HG02610 (cell line): ENCODE measurements around the gene RIOK2.
"Not testable (repeated sequence)": the region's sequence is repeated elsewhere in the genome, so short reads cannot be mapped to it uniquely, and the experiment has no call there.

ENCODE experiments used
- ATAC-seq: cut with Tn5 transposase; IDR thresholded peaks from one replicate; pipeline ENCODE4 v1.9.1; 2021; ENCODE audit warnings: mild to moderate bottlenecking, moderate library complexity; ENCODE audit not compliant: unreplicated experiment

The RIOK2 gene

DNA sequence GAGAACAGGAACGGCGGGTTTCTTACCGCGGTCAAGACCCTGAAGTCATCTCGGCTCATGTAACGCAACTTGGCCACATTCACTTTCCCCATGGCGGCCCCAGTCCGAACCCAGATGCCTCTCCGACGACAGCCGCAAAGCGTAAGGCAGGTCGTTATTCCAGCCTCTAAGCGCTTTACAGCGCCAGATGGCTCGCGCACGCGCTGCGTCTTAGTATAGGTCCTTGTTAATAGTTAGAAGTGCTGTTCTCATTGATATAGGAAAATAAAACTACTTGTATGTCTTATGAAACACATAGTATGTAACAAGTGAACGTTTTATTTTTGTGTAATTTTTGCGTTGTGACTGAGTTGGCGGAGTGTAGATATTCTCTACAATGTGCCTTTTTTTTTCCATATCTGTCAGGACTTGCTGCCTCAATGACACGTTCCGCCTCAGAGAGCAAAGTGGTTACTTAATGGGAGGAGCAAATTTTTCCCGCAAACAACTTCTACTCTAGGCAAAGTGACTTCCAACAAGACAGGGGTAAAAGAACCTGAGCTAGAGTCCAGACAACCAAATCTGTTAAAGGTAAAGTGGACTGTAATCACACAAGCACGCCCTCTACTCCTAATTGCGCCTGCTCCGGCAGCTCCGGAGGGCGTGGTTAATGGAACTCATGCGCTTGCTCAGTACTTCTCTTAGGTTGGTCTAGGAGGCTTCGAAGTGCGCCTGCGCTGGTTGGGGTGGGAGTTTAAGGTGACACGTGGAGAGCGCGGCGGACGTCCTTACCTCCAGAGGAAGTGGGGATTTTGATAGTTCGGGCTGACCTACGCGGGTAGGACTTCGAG lies at the start of gene RIOK2:
Gene RIOK2 (minus strand): TSS at position 148 of the 830 bp plus-strand sequence. CDS start 56 bp downstream, at position 92.
- ATAC-seq: peak; percentile 90

- ATAC-seq: peak; percentile 89
These were observed 48.1 kb upstream of the RIOK2 start for GRCh38 chr5:97231025-97231636.

GRCh38 chr5:97229688-97230285 lies 46.7 kb upstream of the RIOK2 start:
- no peak for ATAC-seq

DNA sequence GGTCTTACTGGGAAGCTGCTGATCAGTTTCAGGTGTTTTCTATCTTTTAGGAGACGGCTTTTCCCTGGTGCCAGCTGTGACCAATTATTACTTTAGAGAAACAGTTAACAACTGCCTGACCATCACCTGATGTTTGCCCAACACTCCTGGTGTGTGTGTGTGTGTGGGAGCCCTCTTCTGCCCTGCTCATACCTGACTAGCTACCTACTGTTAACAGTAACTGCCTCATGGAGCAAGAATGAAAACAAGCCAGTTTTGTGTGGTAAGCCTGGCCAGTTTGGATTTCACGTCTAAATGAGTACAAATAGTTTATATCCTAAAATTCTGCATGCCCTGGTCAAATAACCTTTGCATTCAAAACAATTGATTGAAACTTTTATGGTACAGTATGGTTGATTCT lies 46.1 kb upstream of the RIOK2 start:
- no peak for ATAC-seq

DNA sequence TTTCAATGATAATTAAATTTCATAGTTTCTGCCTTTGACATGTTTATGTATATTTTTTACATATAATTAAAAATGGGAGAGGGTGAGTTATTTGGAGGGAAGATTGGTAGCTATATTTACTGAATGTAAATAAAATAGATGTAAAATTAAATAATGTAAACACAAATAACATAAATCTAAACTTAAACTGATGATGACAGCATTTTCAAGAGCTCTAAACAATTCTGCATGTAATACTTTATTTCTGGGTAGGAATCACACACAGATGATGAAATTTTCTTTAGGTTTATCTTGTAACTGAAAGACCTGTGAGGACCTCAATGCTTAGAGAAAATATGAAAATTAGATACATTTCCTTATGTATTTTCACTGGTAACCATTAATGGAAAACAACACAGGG lies 42.2 kb upstream of the RIOK2 start:
- no peak for ATAC-seq

DNA sequence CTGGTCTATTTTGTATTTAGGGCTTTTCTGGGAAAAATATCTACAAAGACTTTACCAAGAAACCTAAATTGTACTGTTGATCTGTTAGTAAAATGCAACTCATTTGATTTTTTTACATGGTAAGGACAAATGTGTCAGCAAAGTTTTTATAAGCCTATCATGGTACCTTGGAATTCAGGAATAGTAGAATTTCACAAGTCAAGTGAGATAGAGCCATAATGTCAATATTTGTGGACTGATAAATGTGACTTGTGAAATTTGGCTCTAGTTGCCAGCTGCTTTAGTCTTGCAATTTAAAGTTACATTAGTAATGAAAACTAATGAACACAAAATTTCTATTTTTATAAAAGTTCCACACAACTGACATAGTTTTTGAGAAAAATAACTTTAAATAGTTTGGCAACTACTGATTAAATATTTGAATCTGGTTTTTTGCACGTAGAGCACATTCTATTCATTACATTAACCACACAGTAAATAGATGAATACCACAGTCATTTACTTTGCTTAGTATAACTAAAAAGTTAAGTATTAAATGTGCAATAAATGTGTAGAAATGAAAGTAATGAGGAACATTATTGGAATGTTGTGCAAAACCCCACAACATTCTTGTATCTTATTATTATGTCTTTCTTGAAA lies 41.2 kb upstream of the RIOK2 start:
- ATAC-seq: no peak

DNA sequence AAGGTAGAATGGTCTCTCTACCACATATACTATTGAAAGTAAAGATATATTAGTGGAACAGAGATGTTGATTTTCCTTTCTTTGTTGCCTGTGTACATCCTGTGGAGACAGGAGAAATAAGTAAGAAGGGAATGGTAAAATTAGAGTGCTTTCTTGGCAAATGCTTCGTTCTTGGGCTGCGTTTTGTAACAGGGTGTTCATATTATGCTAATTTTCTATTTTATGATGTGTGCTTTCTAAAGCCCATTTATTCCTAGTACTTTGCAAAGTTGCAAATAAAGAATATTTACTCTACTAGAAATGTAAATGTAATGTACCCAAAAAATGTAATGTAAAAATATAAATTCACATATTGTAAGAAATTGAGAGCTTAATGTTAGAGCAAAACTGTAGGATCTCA lies 40.5 kb upstream of the RIOK2 start:
- ATAC-seq: no peak

- ATAC-seq: no peak
These were observed 26.3 kb upstream of the RIOK2 start for GRCh38 chr5:97209343-97209742.

DNA sequence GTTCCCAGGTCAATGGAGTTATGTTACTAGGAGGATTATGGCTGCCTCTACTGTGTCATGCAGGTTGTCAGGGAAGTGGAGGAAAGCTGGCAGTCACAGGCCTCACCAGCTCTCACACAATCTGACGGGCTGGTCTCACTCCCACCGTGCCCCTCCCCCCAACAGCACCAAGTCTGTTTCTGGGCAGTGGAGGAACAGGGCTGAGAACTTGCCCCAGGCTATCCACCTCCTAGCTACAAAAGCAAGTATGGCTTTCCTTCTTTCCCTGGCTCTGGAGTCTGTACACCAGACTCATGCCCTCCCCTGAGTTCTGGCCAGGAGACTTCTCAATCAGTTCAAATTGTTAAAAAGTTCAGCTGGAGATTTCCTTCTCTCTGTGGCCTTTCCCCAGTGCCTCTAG lies 25.7 kb upstream of the RIOK2 start:
- no peak for ATAC-seq

- no peak for ATAC-seq
These were observed 25.2 kb upstream of the RIOK2 start for GRCh38 chr5:97208184-97208713.

- no peak for ATAC-seq
These were observed 11.3 kb upstream of the RIOK2 start for GRCh38 chr5:97194366-97194765.

GRCh38 chr5:97193355-97193688 lies 10.3 kb upstream of the RIOK2 start:
- no peak for ATAC-seq

DNA sequence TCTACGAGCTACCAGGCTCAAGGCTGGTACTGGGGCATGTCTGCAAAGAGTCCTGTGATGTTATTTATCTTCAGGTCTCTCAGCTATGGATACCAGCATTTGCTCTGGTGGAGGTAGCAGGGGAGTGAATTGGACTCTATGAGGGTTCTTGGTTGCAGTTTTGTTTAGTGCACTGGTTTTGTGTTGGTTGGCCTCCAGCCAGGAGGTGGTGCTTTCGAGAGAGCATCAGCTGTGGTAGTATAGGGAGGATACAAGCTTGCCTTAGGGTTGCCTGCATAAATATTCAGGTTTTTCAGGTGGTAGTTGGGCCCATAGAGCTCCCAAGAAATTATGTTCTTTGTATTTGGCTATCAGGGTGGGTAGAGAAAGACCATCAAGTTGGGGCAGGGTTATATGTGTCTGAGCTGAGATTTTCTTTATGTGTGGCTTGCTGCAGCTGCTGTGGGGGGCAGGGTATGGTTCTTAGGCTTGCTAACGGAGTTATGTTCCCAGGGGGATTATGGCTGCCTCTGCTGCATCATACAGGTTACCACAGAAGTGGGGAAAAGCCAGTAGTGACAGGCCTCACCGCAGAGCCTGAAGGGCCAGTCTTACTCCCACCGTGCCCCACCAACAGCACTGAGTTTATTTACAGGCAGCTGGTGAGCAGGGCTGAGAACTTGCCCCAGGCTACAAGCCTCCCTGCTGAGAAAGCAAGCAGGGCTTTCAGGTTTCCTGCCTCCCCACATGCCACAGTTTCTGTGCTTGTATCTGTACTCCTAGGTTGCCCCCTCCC lies 9.7 kb upstream of the RIOK2 start:
- ATAC-seq: peak; percentile 97

GRCh38 chr5:97191893-97192292 lies 8.8 kb upstream of the RIOK2 start:
- ATAC-seq: no peak

GRCh38 chr5:97189523-97189922 lies 6.5 kb upstream of the RIOK2 start:
- ATAC-seq: not testable (repeated sequence)

DNA sequence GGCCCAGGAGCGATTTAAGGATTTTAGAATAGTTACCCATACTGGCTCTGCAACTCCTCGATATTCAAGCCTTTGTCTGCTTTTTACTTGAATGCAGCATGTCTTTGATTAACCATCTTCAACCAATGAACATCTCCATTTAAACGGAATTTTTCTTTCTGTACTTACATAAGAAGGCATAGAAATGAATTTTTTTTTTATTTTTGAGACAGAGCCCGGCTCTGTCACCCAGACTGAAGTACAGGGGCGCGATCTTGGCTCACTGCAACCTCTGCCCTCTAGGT lies 825 bp upstream of the RIOK2 start:
- ATAC-seq: no peak

DNA sequence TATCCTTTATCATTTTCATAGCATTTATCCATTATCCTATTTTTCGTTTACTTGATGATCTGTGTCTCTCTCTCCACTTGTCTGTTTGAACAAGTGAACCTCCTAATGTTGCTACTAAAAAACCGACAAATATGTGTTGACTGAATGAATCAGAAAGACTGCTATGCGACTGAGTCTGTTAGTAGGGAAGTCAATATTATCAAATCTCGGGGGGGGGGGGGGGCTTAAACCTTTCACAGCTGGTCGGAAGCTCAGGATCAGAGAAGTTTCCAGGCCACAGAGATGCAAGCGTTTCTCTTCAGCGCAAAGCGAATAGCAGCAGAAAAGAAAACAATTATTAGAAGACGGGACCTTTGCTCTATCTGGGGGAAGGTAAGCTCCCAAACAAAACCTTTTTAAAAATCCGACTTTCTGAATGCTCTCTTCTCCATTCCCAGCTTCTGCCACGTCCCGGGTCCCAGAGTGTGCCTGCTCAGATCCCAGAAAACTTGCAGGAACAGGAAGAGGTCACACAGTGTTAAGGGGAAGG lies 412 bp downstream of the RIOK2 start:
- ATAC-seq: no peak

- ATAC-seq: no peak
These were observed 1.0 kb downstream of the RIOK2 start for GRCh38 chr5:97181856-97182545.

- ATAC-seq: not testable (repeated sequence)
These were observed 3.6 kb downstream of the RIOK2 start for GRCh38 chr5:97179457-97179856.

- no peak for ATAC-seq
These were observed 10.8 kb downstream of the RIOK2 start for GRCh38 chr5:97172227-97172626.
